Immature natural killer cell (primary cell): Measurements from ENCODE around the gene CALHM6. TPM values are rescaled to one million over a fixed set of nuclear protein-coding genes. Genes with fewer than 3 reads are reported as not detected.

ENCODE experiments used
- DNase-seq, 3 donors: peaks; one replicate each; pipeline ENCODE4 v3.0.0; 2022; ENCODE audit warnings: mixed read lengths in 1 of 3
- H3K27ac Mint-ChIP-seq, 6 donors: one replicate each; pipeline ENCODE4 v1.8.0; 2020; ENCODE audit warnings: mixed read lengths in 6 of 6, mild to moderate bottlenecking in 5 of 6, inconsistent platforms in 4 of 6, moderate library complexity in 3 of 6
- H3K27me3 Mint-ChIP-seq, 3 donors: one replicate each; pipeline ENCODE4 v1.8.0; 2020 to 2021; ENCODE audit warnings: low read depth in 3 of 3, mild to moderate bottlenecking in 3 of 3, mixed read lengths in 3 of 3, moderate library complexity in 3 of 3, inconsistent platforms in 1 of 3
- H3K36me3 Mint-ChIP-seq, 3 donors: one replicate each; pipeline ENCODE4 v1.8.0; 2020; ENCODE audit warnings: mixed read lengths in 3 of 3, inconsistent platforms in 2 of 3, mild to moderate bottlenecking in 2 of 3
- H3K4me1 Mint-ChIP-seq, 2 donors: one replicate each; pipeline ENCODE4 v1.8.0; 2020; ENCODE audit warnings: inconsistent platforms in 2 of 2, mild to moderate bottlenecking in 2 of 2, mixed read lengths in 2 of 2, moderate library complexity in 1 of 2
- H3K4me3 Mint-ChIP-seq, 5 donors: one replicate each; pipeline ENCODE4 v1.8.0; 2020; ENCODE audit warnings: mild to moderate bottlenecking in 5 of 5, mixed read lengths in 5 of 5, inconsistent platforms in 3 of 5, moderate library complexity in 3 of 5
- H3K9me3 Mint-ChIP-seq, 6 donors: one replicate each; pipeline ENCODE4 v1.8.0; 2020; ENCODE audit warnings: mild to moderate bottlenecking in 6 of 6, mixed read lengths in 6 of 6, inconsistent platforms in 4 of 6, moderate library complexity in 3 of 6
- polyA plus RNA-seq, 3 donors: library from polyadenylated mRNA; unstranded; fragments of 300-500 nt; fragmentation: Illumina TruSeq; gene quantifications; one replicate each; pipeline ENCODE4 v1.2.3, GENCODE V29; 2021

CALHM6 gene
- polyA plus RNA-seq, 3 donors from 2014 or later: 26.5 to 107 (median 103) TPM

- Mint-ChIP-seq H3K4me1 (no peaks in the 10 kb centered on the region), H3K27ac (no peak overlapping the region), H3K4me3 (no peak overlapping the region), H3K27me3 (peaks cover 0 to 2% (median 1%) of the 10 kb centered on the region in 3 donors), H3K9me3 (no peaks in the 10 kb centered on the region), H3K36me3 (no peaks in the 10 kb centered on the region)
- DNase-seq: no peak
These were observed 27.0 kb upstream of the CALHM6 start for GRCh38 chr6:116434056-116434725.

DNA sequence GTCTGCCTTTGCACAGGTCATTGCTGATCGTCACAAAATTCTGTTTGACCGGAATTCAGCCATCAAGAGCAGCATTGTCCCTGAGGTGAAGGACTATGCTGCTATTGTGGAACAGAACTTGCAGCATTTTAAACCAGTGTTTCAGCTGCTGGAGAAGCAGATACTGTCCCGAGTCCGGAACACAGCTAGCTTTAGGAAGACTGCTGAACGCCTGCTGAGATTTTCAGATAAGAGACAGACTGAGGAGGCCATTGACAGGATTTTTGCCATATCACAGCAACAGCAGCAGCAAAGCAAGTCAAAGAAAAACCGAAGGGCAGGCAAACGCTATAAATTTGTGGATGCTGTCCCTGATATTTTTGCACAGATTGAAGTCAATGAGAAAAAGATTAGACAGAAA is 24.6 kb upstream of the CALHM6 start:
- H3K9me3 Mint-ChIP-seq: no peaks in the 10 kb centered on the region
- no peak overlapping the region for H3K27ac Mint-ChIP-seq
- H3K4me3 Mint-ChIP-seq: no peak overlapping the region
- peaks cover 0 to 2% (median 1%) of the 10 kb centered on the region in 3 donors for H3K27me3 Mint-ChIP-seq
- H3K36me3 Mint-ChIP-seq: no peaks in the 10 kb centered on the region
- H3K4me1 Mint-ChIP-seq: no peaks in the 10 kb centered on the region
- DNase-seq: no peak

- Mint-ChIP-seq H3K27ac (no peak overlapping the region), H3K27me3 (peaks cover 0 to 3% (median 1%) of the 10 kb centered on the region in 3 donors), H3K9me3 (no peaks in the 10 kb centered on the region), H3K36me3 (no peaks in the 10 kb centered on the region), H3K4me3 (no peak overlapping the region), H3K4me1 (no peaks in the 10 kb centered on the region)
- DNase-seq: no peak
These were observed 23.5 kb upstream of the CALHM6 start for GRCh38 chr6:116437656-116438055.

DNA sequence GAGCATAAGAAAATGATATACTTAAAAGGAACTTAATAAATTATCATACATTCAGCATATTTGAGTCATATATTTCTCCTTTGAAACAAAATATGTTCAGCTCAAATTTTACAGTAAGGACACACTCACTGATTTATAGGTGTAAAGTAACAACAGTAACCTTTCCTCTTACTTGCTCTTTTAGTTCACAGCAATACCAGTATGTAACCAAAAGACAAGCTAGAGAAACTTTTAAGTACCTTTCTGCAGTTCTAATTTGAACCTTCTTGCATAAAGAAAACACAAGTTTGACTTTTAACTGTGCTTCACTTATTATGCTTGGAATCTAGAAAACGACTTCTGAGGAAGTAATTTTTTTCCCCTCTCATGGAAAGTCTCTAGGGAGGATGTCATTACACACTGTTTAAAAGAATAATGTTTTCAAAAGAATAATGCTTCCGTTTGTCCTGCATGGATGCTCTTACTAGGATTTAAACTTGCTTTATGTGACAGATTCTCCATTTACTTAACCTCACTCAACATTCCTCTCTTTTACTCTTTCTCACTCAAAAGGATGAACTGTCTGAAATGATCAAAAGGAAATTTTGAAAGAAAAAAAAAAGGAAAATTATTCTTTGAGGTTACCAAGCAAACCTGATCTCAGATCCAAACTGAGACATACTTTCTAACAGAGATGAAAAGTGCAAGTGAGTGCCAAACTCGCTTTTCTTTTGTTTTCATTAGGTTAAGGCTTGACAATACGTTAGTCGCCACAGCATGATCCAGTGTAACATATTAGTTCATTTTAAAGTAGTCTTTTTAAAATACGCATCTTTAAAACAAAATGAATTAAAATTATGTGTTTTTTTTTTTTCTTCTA is 22.4 kb upstream of the CALHM6 start:
- H3K27me3 Mint-ChIP-seq: peaks cover 0 to 3% (median 1%) of the 10 kb centered on the region in 3 donors
- H3K4me3 Mint-ChIP-seq: no peak overlapping the region
- DNase-seq: no peak
- no peak overlapping the region for H3K27ac Mint-ChIP-seq
- no peaks in the 10 kb centered on the region for H3K36me3 Mint-ChIP-seq
- no peaks in the 10 kb centered on the region for H3K9me3 Mint-ChIP-seq
- H3K4me1 Mint-ChIP-seq: peaks cover 0 to 2% of the 10 kb centered on the region in 2 donors

GRCh38 chr6:116439522-116440051 is 21.6 kb upstream of the CALHM6 start:
- Mint-ChIP-seq H3K4me1 (peaks cover 5 to 10% of the 10 kb centered on the region in 2 donors), H3K4me3 (no peak overlapping the region), H3K27ac (no peak overlapping the region), H3K36me3 (no peaks in the 10 kb centered on the region), H3K27me3 (peaks cover 0 to 3% (median 1%) of the 10 kb centered on the region in 3 donors), H3K9me3 (no peaks in the 10 kb centered on the region)
- DNase-seq: no peak

GRCh38 chr6:116443105-116443504 is 18.1 kb upstream of the CALHM6 start:
- Mint-ChIP-seq H3K27me3 (peaks cover 0 to 3% (median 2%) of the 10 kb centered on the region in 3 donors), H3K4me1 (peaks cover 18 to 32% of the 10 kb centered on the region in 2 donors), H3K4me3 (no peak overlapping the region), H3K27ac (no peak overlapping the region), H3K36me3 (no peaks in the 10 kb centered on the region), H3K9me3 (no peaks in the 10 kb centered on the region)
- DNase-seq: no peak

DNA sequence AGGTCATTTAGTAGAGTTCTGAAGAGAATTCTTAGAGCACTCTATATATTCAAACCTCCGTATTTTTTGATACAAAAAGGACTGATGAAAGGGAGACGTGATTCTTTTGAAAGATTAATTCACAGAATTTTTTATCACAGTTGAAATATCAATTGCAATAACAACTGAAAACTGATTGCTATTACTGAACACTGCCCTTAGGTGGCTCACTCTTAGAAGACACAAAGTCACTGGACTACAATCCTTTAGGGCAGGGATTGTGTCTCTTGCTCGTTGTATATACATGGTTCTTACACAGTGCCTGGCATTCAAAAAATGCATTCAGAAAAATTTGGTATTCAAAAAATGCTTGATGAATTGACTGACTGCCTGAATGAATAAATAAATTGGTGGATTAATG is 17.1 kb upstream of the CALHM6 start:
- H3K4me3 Mint-ChIP-seq: peak overlapping the region in 2 of 5 donors; percentile 8 to 23
- no peaks in the 10 kb centered on the region for H3K9me3 Mint-ChIP-seq
- H3K27me3 Mint-ChIP-seq: peaks cover 0 to 5% (median 3%) of the 10 kb centered on the region in 3 donors
- peak overlapping the region in 1 of 6 donors; percentile 9 for H3K27ac Mint-ChIP-seq
- H3K4me1 Mint-ChIP-seq: peaks cover 18 to 32% of the 10 kb centered on the region in 2 donors
- peak in 1 of 3 donors; percentile 19 for DNase-seq
- no peaks in the 10 kb centered on the region for H3K36me3 Mint-ChIP-seq

- DNase-seq: no peak
- no peaks in the 10 kb centered on the region for H3K9me3 Mint-ChIP-seq
- peaks cover 18 to 32% of the 10 kb centered on the region in 2 donors for H3K4me1 Mint-ChIP-seq
- H3K36me3 Mint-ChIP-seq: no peaks in the 10 kb centered on the region
- H3K4me3 Mint-ChIP-seq: peak overlapping the region in 1 of 5 donors; percentile 11
- H3K27me3 Mint-ChIP-seq: peaks cover 0 to 5% (median 3%) of the 10 kb centered on the region in 3 donors
- peak overlapping the region in 2 of 6 donors; percentile 9 to 26 for H3K27ac Mint-ChIP-seq
These were observed 16.6 kb upstream of the CALHM6 start for GRCh38 chr6:116444575-116444974.

GRCh38 chr6:116445102-116445501 is 16.1 kb upstream of the CALHM6 start:
- Mint-ChIP-seq H3K27ac (peak overlapping the region in 2 of 6 donors; percentile 23), H3K9me3 (peaks cover 0 to under 1% (median 0%) of the 10 kb centered on the region in 6 donors), H3K4me1 (peaks cover 18 to 32% of the 10 kb centered on the region in 2 donors), H3K4me3 (peak overlapping the region in 3 of 5 donors; percentile 1 to 34 (median 18)), H3K36me3 (no peaks in the 10 kb centered on the region), H3K27me3 (peaks cover 0 to 5% (median 3%) of the 10 kb centered on the region in 3 donors)
- peak; percentile 21 to 48 (median 25) for DNase-seq

DNA sequence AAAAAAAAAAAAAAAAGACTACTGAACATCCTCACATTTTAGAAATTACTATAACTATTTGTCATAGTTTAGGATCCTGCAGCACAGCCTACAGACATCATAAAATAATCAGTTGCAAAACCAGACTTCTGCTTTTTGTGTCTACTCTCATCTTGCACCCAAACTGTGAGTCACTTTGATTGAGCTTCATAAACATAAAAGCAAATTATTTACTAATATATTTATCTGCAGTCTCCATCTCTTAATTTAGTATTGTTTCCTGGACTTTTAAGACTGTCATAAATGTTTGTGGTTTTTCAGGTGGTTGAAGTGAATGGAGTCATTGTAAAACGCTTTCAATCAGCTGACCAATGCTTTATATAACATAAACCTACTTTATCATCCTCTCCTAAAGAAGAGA is 14.8 kb upstream of the CALHM6 start:
- Mint-ChIP-seq H3K27me3 (peaks cover 0 to 5% (median 3%) of the 10 kb centered on the region in 3 donors), H3K9me3 (peaks cover 0 to 2% (median 0%) of the 10 kb centered on the region in 6 donors), H3K4me3 (no peak overlapping the region), H3K36me3 (no peaks in the 10 kb centered on the region), H3K4me1 (peaks cover 18 to 34% of the 10 kb centered on the region in 2 donors), H3K27ac (no peak overlapping the region)
- no peak for DNase-seq

- DNase-seq: no peak
- peaks cover 0 to 5% (median 2%) of the 10 kb centered on the region in 3 donors for H3K27me3 Mint-ChIP-seq
- H3K9me3 Mint-ChIP-seq: peaks cover 0 to 2% (median 0%) of the 10 kb centered on the region in 6 donors
- peaks cover 18 to 36% of the 10 kb centered on the region in 2 donors for H3K4me1 Mint-ChIP-seq
- H3K36me3 Mint-ChIP-seq: no peaks in the 10 kb centered on the region
- H3K4me3 Mint-ChIP-seq: no peak overlapping the region
- H3K27ac Mint-ChIP-seq: no peak overlapping the region
These were observed 14.1 kb upstream of the CALHM6 start for GRCh38 chr6:116447052-116447451.

DNA sequence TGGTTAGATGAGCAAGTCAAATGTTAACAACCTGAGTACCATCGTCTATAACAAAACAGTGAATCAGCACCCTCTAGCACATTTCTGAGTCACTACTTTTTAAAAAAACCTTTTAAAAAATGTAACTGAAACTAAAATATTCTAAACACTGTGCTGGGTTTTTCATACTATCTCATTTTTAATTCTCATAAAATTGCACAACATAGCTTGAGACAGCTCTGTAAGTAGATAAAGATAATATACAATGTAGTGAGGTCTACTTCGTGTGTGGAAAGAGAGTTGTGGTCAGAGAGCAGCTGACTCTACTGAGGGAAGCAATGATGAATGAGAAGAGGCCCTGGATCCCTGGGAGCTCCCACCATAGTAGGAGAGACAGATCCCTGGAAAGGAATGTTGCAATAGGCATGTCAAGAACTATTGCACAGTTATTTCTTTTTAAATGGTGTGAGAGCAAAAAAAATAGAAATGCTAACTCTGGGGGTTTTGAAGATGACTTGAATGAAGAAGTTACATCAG is 13.6 kb upstream of the CALHM6 start:
- no peak for DNase-seq
- H3K9me3 Mint-ChIP-seq: peaks cover 0 to 2% (median 0%) of the 10 kb centered on the region in 6 donors
- H3K36me3 Mint-ChIP-seq: no peaks in the 10 kb centered on the region
- peaks cover 18 to 36% of the 10 kb centered on the region in 2 donors for H3K4me1 Mint-ChIP-seq
- no peak overlapping the region for H3K4me3 Mint-ChIP-seq
- no peak overlapping the region for H3K27ac Mint-ChIP-seq
- peaks cover 0 to 5% (median 0%) of the 10 kb centered on the region in 3 donors for H3K27me3 Mint-ChIP-seq

GRCh38 chr6:116449565-116449964 is 11.6 kb upstream of the CALHM6 start:
- H3K4me1 Mint-ChIP-seq: peaks cover 13 to 27% of the 10 kb centered on the region in 2 donors
- H3K27me3 Mint-ChIP-seq: peaks cover 0 to 9% (median 4%) of the 10 kb centered on the region in 3 donors
- no peak overlapping the region for H3K27ac Mint-ChIP-seq
- peaks cover 0 to 2% (median 0%) of the 10 kb centered on the region in 6 donors for H3K9me3 Mint-ChIP-seq
- no peaks in the 10 kb centered on the region for H3K36me3 Mint-ChIP-seq
- DNase-seq: no peak
- no peak overlapping the region for H3K4me3 Mint-ChIP-seq
